Measurements from ENCODE around the gene RBM20. TPM values are rescaled to one million over a fixed set of nuclear protein-coding genes. Genes with fewer than 3 reads are reported as not detected.
A peak's percentile ranks its signal among the peaks of the same experiment; 100 is the strongest.
"Not testable (repeated sequence)": the region's sequence is repeated elsewhere in the genome, so short reads cannot be mapped to it uniquely, and the experiment has no call there.

RBM20 gene
- total RNA-seq, 1 experiment from 2014 or later: 0.17 TPM

DNA sequence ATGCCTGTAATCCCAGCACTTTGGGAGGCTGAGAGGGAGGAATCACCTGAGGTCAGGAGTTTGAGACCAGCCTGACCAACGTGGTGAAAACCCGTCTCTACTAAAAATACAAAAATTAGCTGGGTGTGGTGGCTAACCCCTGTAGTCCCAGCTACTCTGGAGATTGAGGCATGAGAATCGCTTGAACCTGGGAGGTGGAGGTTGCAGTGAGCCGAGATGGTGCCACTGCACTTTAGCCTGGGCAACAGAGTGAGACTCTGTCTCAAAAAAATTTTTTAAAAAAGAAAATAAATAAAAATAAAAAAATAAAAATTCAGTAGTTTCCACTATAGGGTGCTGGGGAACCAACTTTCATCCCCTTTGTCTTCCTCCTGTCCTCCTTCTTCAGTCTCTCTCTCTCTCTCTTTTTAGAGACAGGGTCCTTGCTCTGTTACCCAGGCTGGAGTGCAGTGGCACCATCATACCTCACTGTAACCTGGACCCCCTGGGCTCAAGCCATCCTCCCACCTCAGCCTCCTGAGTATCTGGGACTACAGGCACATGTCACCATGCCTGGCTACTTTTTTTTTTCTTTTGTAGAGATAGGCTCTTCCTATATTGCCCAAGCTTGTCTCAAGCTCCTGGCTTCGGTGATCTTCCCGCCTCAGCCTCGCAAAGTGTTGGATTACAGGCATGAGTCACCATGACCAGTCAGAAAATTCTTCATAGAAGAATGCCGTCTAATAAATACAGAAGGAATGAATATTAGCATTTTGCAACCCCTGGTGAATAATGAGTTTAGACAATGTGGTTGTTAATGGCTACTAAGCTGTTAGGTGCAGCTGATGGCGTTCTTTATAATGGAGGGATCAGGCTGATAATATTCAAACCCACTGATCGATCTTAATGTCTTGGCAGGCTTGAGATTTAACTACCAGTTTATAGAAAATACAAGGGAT, 20.6 kb downstream of the RBM20 start:
- Histone ChIP-seq H4K20me1 (ENCODE audit: control insufficient read depth, insufficient read depth, insufficient read length) (no peaks in the 10 kb centered on the region), H3K18ac (ENCODE audit: insufficient read length, low read depth, low read length) (no peak overlapping the region), H3K14ac (ENCODE audit: insufficient read depth, low read length) (no peak overlapping the region), H4K5ac (ENCODE audit: insufficient read length, low read depth, low read length) (no peak overlapping the region), H2BK120ac (ENCODE audit: low read depth, low read length, poor library complexity, severe bottlenecking) (no peak overlapping the region), H3K4me2 (ENCODE audit: insufficient read depth, insufficient read length, low read length) (no peak overlapping the region), H2BK15ac (ENCODE audit: low read depth, low read length) (no peak overlapping the region), H2BK12ac (ENCODE audit: insufficient read length, low read depth, low read length) (no peak overlapping the region), H3K23me2 (ENCODE audit: insufficient read length, low read depth, low read length, poor library complexity, severe bottlenecking) (no peaks in the 10 kb centered on the region), H2BK20ac (ENCODE audit: low read depth, low read length, poor library complexity, severe bottlenecking) (no peak overlapping the region), H3K9me3 (ENCODE audit: control insufficient read depth, low read depth, low read length) (no peaks in the 10 kb centered on the region), H3T11ph (ENCODE audit: low read length) (no peak overlapping the region), H3K9ac (ENCODE audit: extremely low read depth, insufficient read length, low read length) (no peak overlapping the region), H4K8ac (replicated peaks; ENCODE audit: insufficient read length, low read depth, low read length) (no peak overlapping the region), H3K23ac (ENCODE audit: insufficient read length, low read depth, low read length) (no peak overlapping the region), H3K27ac (ENCODE audit: insufficient read length, low read depth, low read length) (no peak overlapping the region), H3K56ac (ENCODE audit: insufficient read length, low read depth, low read length) (no peak overlapping the region), H4K91ac (ENCODE audit: insufficient read length, low read depth, low read length) (no peak overlapping the region), H2BK5ac (ENCODE audit: insufficient read length, low read length) (no peak overlapping the region), H3K79me1 (ENCODE audit: insufficient read depth, low read depth, low read length, poor library complexity, severe bottlenecking) (no peaks in the 10 kb centered on the region), H3K79me2 (ENCODE audit: insufficient read depth, low read length) (no peaks in the 10 kb centered on the region), H2AFZ (ENCODE audit: low read length) (no peak overlapping the region), H3K4ac (ENCODE audit: low read depth, low read length) (no peak overlapping the region), H2AK5ac (ENCODE audit: insufficient read length, low read length) (no peak overlapping the region), H3K4me1 (ENCODE audit: insufficient read depth, low read length) (peaks cover 12% of the 10 kb centered on the region; the same call in 1 of the 2 replicates), H3K27me3 (ENCODE audit: insufficient read depth, low read length) (peaks cover 5% of the 10 kb centered on the region; the same call in 1 of the 2 replicates)
- H3K27me3 Mint-ChIP-seq (ENCODE audit: low read depth): peaks cover 27% of the 10 kb centered on the region
- no peaks in the 10 kb centered on the region; a peak in 1 of 5 replicates for H3K9me3 Mint-ChIP-seq
- peak overlapping the region in 1 of 3 experiments; percentile 83; a peak in 1 of 7 replicates for H3K27ac Mint-ChIP-seq
- no peak for DNase-seq
- H3K36me3 Mint-ChIP-seq (ENCODE audit: insufficient read depth in 1 of 3, low read depth in 3 of 3): no peaks in the 10 kb centered on the region
- H3K4me1 Mint-ChIP-seq: peaks cover 38% of the 10 kb centered on the region in 2 experiments
- TF ChIP-seq, protein P1, sequence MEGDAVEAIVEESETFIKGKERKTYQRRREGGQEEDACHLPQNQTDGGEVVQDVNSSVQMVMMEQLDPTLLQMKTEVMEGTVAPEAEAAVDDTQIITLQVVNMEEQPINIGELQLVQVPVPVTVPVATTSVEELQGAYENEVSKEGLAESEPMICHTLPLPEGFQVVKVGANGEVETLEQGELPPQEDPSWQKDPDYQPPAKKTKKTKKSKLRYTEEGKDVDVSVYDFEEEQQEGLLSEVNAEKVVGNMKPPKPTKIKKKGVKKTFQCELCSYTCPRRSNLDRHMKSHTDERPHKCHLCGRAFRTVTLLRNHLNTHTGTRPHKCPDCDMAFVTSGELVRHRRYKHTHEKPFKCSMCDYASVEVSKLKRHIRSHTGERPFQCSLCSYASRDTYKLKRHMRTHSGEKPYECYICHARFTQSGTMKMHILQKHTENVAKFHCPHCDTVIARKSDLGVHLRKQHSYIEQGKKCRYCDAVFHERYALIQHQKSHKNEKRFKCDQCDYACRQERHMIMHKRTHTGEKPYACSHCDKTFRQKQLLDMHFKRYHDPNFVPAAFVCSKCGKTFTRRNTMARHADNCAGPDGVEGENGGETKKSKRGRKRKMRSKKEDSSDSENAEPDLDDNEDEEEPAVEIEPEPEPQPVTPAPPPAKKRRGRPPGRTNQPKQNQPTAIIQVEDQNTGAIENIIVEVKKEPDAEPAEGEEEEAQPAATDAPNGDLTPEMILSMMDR (conservative IDR thresholded peaks at IDR 0.05): no peak
- no CpG with 5 or more reads among the region's 10 CpGs for WGBS (ENCODE audit: extremely low coverage, insufficient read length, low lambda C conversion rate)
- no peak overlapping the region for H3K4me3 Mint-ChIP-seq

DNA sequence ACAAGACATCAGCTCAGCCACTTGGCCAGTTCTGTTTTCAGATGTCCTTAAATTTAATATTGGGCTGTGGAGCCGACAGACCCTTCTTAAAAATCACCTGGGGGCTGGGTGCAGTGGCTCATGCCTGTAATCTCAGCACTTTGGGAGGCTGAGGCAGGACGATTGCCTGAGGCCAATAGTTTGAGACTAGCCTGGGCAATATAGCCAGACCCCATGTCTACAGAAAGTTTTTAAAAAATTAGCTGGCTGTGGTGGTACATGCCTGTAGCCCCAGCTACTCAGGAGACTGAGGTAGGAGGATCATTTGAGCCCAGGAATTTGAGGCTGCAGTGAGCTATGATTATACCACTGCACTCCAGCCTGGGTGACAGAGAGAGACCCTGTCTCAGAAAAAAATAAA, 22.1 kb downstream of the RBM20 start:
- H2BK120ac ChIP-seq (ENCODE audit: low read depth, low read length, poor library complexity, severe bottlenecking); H4K91ac ChIP-seq (ENCODE audit: insufficient read length, low read depth, low read length); H2AK5ac ChIP-seq (ENCODE audit: insufficient read length, low read length); H3K27ac Mint-ChIP-seq; H2BK15ac ChIP-seq (ENCODE audit: low read depth, low read length); H3K79me2 ChIP-seq (ENCODE audit: insufficient read depth, low read length); H3K9me3 ChIP-seq (ENCODE audit: control insufficient read depth, low read depth, low read length); H3K23ac ChIP-seq (ENCODE audit: insufficient read length, low read depth, low read length); DNase-seq; H3K27me3 ChIP-seq (ENCODE audit: insufficient read depth, low read length); H3K18ac ChIP-seq (ENCODE audit: insufficient read length, low read depth, low read length); H3K56ac ChIP-seq (ENCODE audit: insufficient read length, low read depth, low read length); H4K5ac ChIP-seq (ENCODE audit: insufficient read length, low read depth, low read length); H3K79me1 ChIP-seq (ENCODE audit: insufficient read depth, low read depth, low read length, poor library complexity, severe bottlenecking); H3T11ph ChIP-seq (ENCODE audit: low read length); H3K4me3 Mint-ChIP-seq; H3K4me2 ChIP-seq (ENCODE audit: insufficient read depth, insufficient read length, low read length); H4K20me1 ChIP-seq (ENCODE audit: control insufficient read depth, insufficient read depth, insufficient read length); H3K9ac ChIP-seq (ENCODE audit: extremely low read depth, insufficient read length, low read length); H2BK12ac ChIP-seq (ENCODE audit: insufficient read length, low read depth, low read length); H3K9me3 Mint-ChIP-seq; H2BK20ac ChIP-seq (ENCODE audit: low read depth, low read length, poor library complexity, severe bottlenecking); H2AFZ ChIP-seq (ENCODE audit: low read length); H4K8ac ChIP-seq (replicated peaks; ENCODE audit: insufficient read length, low read depth, low read length); H3K36me3 Mint-ChIP-seq (ENCODE audit: insufficient read depth in 1 of 3, low read depth in 3 of 3); H3K14ac ChIP-seq (ENCODE audit: insufficient read depth, low read length); H2BK5ac ChIP-seq (ENCODE audit: insufficient read length, low read length); H3K23me2 ChIP-seq (ENCODE audit: insufficient read length, low read depth, low read length, poor library complexity, severe bottlenecking); H3K4ac ChIP-seq (ENCODE audit: low read depth, low read length); H3K27ac ChIP-seq (ENCODE audit: insufficient read length, low read depth, low read length): not testable (repeated sequence)
- peaks cover 42% of the 10 kb centered on the region for H3K27me3 Mint-ChIP-seq (ENCODE audit: low read depth)
- peaks cover 38 to 41% of the 10 kb centered on the region in 2 experiments for H3K4me1 Mint-ChIP-seq
- no CpG with 5 or more reads among the region's 2 CpGs for WGBS (ENCODE audit: extremely low coverage, insufficient read length, low lambda C conversion rate)
- peaks cover 12% of the 10 kb centered on the region; the same call in 1 of the 2 replicates for H3K4me1 ChIP-seq (ENCODE audit: insufficient read depth, low read length)
